Parathyroid adenoma (tissue), 2 donors: ENCODE data around the gene LPAR6.

ENCODE experiments used
- H2AFZ ChIP-seq: fragments of 300-600 bp; sonication (generic); one replicate; pipeline ENCODE4 v1.7.0; 2017; ENCODE audit warnings: antibody characterized with exemption, mild to moderate bottlenecking
- H3K27ac ChIP-seq: fragments of 300-600 bp; sonication (generic); one replicate; pipeline ENCODE4 v1.7.0; 2017
- H3K27me3 ChIP-seq: fragments of 300-600 bp; sonication (generic); one replicate; pipeline ENCODE4 v1.7.0; 2017; ENCODE audit warnings: low read length; ENCODE audit not compliant: control insufficient read depth, insufficient read depth
- H3K36me3 ChIP-seq: fragments of 300-600 bp; sonication (generic); one replicate; pipeline ENCODE4 v1.7.0; 2017; ENCODE audit warnings: low read length; ENCODE audit not compliant: control insufficient read depth, insufficient read depth
- H3K4me1 ChIP-seq: fragments of 300-600 bp; sonication (generic); one replicate; pipeline ENCODE4 v1.7.0; 2017; ENCODE audit warnings: control low read depth
- H3K4me2 ChIP-seq: fragments of 300-600 bp; sonication (generic); one replicate; pipeline ENCODE4 v1.7.0; 2017; ENCODE audit warnings: low read length
- H3K4me3 ChIP-seq: fragments of 300-600 bp; sonication (generic); one replicate; pipeline ENCODE4 v1.7.0; 2017; ENCODE audit warnings: low read depth, low read length
- H3K79me2 ChIP-seq: fragments of 300-600 bp; sonication (generic); one replicate; pipeline ENCODE4 v1.7.0; 2017; ENCODE audit warnings: control low read depth
- H3K9ac ChIP-seq: fragments of 300-600 bp; sonication (generic); one replicate; pipeline ENCODE4 v1.7.0; 2017; ENCODE audit warnings: mild to moderate bottlenecking
- H3K9me3 ChIP-seq: fragments of 300-600 bp; sonication (generic); one replicate; pipeline ENCODE4 v1.7.0; 2017; ENCODE audit warnings: low read length; ENCODE audit not compliant: control insufficient read depth
- CTCF ChIP-seq: fragments of 300-600 bp; sonication (generic); IDR thresholded peaks from one replicate; pipeline ENCODE4 v1.7.0; 2017; ENCODE audit warnings: antibody characterized with exemption, mild to moderate bottlenecking
- donor health status: primary hyperparathyroidism.

The LPAR6 gene

GRCh38 chr13:48448959-48449614 lies 36.2 kb upstream of the LPAR6 start:
- no peak for TF ChIP-seq CTCF
- H3K4me3 ChIP-seq = no peak overlapping the region
- no peaks in the 10 kb centered on the region for H3K27me3 ChIP-seq
- no peak overlapping the region for H3K9ac ChIP-seq
- no peak overlapping the region for H2AFZ ChIP-seq
- H3K27ac ChIP-seq = no peak overlapping the region
- H3K36me3 ChIP-seq = no peaks in the 10 kb centered on the region
- H3K4me1 ChIP-seq = no peaks in the 10 kb centered on the region
- H3K4me2 ChIP-seq = no peak overlapping the region
- H3K9me3 ChIP-seq = no peaks in the 10 kb centered on the region
- H3K79me2 ChIP-seq = no peaks in the 10 kb centered on the region

GRCh38 chr13:48448285-48448958 lies 35.5 kb upstream of the LPAR6 start:
- Histone ChIP-seq H3K27me3 (no peaks in the 10 kb centered on the region), H3K9ac (no peak overlapping the region), H3K36me3 (no peaks in the 10 kb centered on the region), H2AFZ (no peak overlapping the region), H3K4me2 (no peak overlapping the region), H3K9me3 (no peaks in the 10 kb centered on the region), H3K27ac (peak overlapping the region; percentile 2), H3K4me3 (no peak overlapping the region), H3K4me1 (no peaks in the 10 kb centered on the region), H3K79me2 (no peaks in the 10 kb centered on the region)
- TF ChIP-seq CTCF = no peak

- Histone ChIP-seq H3K36me3 (no peaks in the 10 kb centered on the region), H3K9ac (no peak overlapping the region), H3K27me3 (no peaks in the 10 kb centered on the region), H3K4me1 (no peaks in the 10 kb centered on the region), H3K4me3 (no peak overlapping the region), H3K79me2 (no peaks in the 10 kb centered on the region), H3K9me3 (no peaks in the 10 kb centered on the region), H2AFZ (no peak overlapping the region), H3K4me2 (no peak overlapping the region), H3K27ac (no peak overlapping the region)
- no peak for TF ChIP-seq CTCF
These were observed 33.6 kb upstream of the LPAR6 start for GRCh38 chr13:48446464-48446863.

- Histone ChIP-seq H3K4me3 (no peak overlapping the region), H3K4me1 (no peaks in the 10 kb centered on the region), H3K27me3 (no peaks in the 10 kb centered on the region), H3K4me2 (no peak overlapping the region), H3K9ac (no peak overlapping the region), H3K79me2 (no peaks in the 10 kb centered on the region), H3K36me3 (no peaks in the 10 kb centered on the region), H3K9me3 (no peaks in the 10 kb centered on the region), H3K27ac (no peak overlapping the region), H2AFZ (no peak overlapping the region)
- no peak for TF ChIP-seq CTCF
These were observed 30.7 kb upstream of the LPAR6 start for GRCh38 chr13:48443442-48444208.
